GM18870 (cell line): ENCODE measurements around the gene LTC4S.
A peak's percentile ranks its signal among the peaks of the same experiment; 100 is the strongest.

ENCODE experiments used
- ATAC-seq: cut with Tn5 transposase; IDR thresholded peaks from one replicate; pipeline ENCODE4 v1.9.1; 2021; ENCODE audit warnings: moderate library complexity; ENCODE audit not compliant: unreplicated experiment

LTC4S gene

DNA sequence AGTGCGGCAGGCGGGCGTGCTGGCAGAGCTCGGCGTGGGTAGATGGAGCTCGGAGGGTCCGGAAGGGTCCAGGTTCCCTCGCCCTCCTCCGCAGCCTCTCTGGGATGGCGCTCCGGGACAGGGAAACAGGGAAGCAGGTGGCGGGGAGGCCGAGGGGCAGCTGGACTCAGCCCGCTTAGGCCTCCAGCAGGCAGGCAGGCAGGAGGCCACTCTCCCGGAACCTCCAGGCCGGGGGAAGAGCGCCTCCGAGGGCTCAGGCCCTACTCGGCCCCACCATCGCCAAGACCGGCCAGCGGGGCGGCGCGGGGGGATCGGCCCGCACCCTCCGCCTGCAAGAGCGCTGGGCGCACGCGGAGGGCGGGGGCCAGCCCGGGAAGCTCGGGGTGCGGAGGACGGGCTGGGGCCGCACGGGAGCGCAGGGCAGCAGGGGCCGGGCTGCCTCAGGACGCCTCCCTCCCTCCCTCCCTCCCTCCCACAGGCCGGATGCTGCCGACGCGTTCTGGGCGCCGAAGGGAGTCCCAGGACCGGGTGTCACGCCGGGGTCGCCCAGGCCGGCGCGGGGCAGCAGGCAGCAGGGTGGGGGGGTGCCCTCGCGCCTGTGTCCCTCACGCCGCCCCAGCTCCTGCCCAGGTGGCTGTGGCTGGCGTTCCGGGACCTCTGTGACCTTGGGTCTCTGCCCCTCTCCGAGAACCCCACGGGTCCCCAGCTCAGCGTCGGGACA lies 11.9 kb downstream of the LTC4S start:
- no peak for ATAC-seq

DNA sequence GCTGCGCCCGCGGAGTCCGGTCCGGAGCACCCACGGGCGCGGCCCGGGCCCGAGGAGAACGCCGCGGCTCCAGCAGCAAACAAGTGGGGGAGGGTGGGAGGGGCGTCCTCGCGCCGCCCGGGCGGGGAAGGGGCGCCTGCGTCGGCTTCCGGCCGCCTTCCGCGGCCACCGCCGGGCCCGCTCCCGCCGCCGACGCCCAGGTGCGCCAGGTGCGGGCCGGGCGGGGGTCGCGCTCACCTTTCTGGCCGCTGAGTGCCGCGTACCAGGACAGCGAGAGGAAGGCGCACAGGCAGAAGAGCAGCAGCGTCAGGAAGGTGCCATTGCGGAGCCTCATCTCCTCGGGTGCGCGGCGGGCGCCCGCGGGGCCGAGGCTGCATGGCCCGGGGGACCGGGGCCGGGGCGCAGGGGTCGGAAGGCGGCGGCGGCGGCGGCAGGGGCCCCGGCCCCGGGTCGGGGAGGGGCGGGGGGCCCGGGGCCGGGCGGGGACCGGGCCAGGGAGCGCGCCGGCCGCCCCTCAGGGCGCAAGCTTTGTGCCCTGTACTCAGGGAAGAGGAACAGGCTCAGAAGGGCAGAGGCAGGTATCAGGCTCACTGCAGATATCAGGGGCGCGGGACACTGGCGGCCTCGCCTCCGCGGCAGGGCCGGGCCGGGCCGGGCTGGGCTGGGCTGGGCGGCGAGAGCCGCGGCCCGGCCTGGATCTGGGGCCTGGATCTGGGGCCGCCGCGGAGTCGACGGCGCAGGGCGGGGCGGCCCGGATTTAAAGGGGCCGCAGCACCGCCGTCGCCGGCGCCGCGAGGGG lies 12.7 kb downstream of the LTC4S start, which contains the start of gene MGAT4B:
Gene MGAT4B, minus strand, starts transcription at position 617 of the 799 bp plus-strand sequence. Its CDS starts 283 bp downstream, at position 334.
- peak; percentile 30 for ATAC-seq

- ATAC-seq: no peak
Observed at GRCh38 chr5:179812135-179812825, 18.5 kb downstream of the LTC4S start.

- no peak for ATAC-seq
Observed at GRCh38 chr5:179812997-179813607, 19.3 kb downstream of the LTC4S start.

DNA sequence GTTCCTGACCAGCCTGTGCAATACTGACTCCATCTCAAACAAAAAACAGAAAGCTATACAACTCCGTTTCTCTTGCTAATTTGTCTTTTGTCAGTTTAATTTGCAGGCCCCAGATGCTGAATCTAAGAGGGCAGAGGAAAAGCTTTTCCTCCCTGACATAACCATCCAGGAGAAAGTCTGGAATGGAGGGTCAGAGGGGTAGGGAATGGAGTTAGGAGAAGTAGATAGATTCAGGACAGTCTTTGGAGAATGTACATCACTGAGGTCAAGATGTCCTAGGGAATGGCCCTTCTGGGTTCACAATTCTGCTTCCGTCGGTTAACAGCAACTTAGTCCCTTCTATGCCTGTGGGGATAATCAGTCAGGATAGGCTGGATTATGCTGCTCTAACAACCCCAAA lies 20.3 kb downstream of the LTC4S start:
- no peak for ATAC-seq

GRCh38 chr5:179815491-179816249 lies 21.9 kb downstream of the LTC4S start:
- ATAC-seq: no peak

DNA sequence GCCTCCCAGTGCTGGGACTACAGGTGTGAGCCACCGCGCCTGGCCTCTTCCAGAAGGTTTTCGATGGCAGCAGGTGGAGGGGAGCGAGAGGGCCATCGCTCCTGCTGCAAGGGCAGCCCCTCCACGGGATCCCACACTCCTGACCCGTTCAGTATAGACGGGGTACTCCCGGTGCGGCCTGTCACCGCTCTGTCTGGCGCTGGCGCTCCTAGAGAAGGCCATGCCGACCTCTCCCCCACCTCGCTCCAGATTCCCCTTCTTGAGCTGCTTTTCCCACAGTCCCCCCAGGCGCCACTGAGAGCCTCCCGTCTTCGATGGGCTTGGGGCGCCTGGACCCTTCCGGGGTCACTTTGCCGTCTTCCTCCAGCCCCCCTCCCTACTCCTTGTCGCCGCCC lies 22.6 kb downstream of the LTC4S start:
- ATAC-seq: no peak

DNA sequence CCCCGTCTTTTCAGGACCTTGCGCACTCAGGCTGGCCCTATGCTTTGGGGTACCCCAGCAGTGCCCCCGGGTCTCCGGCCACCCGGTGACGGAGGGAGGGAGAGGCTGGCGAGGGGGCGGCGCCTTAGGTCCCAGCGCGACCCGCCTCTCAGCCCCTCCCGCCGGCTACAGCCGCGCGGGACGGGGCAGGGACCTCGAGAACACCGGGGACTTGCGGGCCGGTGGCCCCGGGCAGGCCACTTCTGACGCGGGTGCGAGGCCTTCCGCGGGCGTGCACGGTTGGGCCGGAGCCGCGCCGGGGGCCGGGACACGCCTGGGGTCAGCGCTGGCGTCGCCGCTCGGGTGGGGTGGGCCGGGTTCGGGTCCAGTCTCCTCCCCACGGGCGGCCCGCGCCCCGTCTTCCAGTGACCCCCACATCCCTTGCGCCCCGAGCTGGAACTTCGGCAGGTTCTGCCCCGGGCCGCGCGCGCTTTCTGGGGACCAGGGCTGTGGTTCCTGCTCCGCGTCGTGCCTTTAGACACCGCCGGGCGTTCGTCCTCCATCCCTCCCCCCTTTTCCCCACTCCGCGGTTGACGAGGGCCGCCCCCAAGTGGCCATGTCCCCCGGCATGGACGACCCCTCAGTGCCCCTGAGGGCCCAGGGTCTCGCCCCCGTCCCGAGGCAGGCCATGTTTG lies 23.1 kb downstream of the LTC4S start:
- ATAC-seq: no peak

GRCh38 chr5:179817470-179817840 lies 23.7 kb downstream of the LTC4S start:
- no peak for ATAC-seq

DNA sequence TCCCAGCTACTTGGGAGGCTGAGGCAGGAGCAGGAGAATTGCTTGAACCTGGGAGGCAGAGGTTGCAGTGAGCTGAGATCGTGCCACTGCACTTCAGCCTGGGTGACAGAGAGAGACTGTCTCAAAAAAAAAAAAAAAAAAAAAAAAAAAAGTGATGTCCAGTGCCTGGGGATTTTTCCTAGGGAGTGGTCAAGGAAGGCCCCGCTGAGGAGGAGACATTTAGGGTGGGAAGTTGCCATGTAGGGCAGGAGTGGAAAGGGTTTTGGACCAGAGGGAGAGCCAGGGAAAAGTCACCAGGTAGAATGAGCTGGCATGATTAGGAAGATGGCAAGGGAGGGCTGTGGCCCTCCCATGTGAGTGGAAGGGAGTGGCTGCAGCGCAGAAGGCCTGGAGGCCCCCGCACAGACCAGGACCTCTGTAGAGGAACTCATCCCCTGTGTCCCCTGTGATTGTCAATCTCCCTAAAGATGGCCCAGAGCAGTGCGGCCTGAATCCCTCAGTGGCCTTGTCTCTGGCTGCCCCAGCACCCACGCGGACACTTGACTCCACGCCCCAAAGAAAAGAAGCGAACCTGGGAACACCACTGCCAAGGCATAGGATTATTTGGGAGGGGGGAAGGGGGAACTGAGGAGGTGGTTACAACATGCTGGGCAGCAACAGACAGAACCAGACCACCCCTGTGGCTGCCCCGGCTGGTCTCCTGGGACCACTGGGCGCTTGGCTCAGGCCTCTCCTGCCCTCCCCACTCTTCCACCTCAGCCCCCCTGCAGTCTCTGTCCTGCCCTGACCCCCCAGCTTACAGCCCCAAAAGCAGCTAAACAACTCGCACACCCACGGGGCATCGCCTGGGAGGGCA lies 24.3 kb downstream of the LTC4S start:
- no peak for ATAC-seq

- peak; percentile 53 for ATAC-seq
Observed at GRCh38 chr5:179818746-179819295, 25.0 kb downstream of the LTC4S start.

DNA sequence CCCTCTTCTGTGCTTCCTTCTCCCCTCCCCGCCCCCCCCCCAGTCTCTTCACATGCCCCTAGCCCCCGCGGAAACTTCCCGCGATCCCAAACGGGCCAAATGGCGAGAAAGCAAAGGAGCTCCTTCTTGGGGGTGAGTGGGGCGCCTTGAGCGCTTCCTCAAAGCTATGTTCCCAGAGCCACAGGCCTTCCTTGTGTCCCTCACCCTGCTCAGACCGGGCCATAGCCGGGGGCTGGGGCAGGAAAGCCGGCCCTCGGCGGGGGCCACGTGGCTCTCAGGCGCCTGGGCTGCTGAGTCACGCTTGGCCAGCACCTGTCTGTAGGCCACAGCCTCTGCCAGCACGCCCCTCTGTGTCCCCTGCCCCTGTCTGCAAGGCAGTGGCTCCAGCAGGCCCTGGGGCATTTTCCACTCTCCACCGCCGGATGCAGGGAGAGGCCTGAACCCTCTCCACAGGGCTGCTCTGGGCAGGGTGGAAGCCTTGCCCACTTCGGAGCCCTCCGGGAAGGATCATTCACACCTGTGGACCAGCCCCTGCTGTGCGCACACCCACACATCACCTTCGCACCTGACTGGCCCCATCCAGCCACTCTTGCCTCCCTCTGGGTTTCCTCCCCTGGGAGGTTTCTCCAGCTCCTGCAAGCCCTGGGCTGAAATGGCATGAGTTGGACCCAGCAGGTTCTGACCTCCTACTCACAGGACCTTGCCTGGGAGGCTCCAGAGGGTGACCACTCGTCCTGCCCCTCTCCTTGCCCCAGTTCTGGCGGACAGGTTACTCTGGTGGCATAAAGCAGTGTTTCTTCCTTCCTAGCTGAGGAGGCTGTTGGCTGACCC lies 25.7 kb downstream of the LTC4S start:
- ATAC-seq: no peak

- ATAC-seq: no peak
Observed at GRCh38 chr5:179820127-179820482, 26.3 kb downstream of the LTC4S start.

- peak; percentile 26 for ATAC-seq
Observed at GRCh38 chr5:179820483-179821297, 26.9 kb downstream of the LTC4S start, which contains the start of gene SQSTM1. Gene SQSTM1, plus strand, starts transcription at chr5:179820905. Its CDS starts 32 bp downstream, at chr5:179820937.

GRCh38 chr5:179821298-179822058 lies 27.7 kb downstream of the LTC4S start:
- peak; percentile 36 for ATAC-seq

DNA sequence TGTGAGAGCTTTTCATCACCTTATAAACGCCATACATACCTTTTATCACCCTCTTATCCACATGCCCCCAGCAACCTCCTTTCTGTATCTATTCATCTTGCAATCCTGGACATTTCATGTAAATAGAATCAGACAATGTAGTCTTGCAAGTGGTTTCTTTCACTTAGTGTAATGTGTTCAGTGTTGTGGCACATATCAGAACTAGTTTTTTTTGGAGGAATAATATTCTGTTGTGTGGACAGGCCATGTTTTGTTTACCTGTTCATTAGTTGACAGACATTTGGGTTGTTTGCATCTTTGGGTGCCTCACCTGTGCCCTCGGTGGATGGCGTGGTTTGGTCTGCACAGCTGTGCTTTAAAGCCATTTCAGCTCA lies 28.3 kb downstream of the LTC4S start:
- ATAC-seq: no peak
